Central memory CD4-positive, alpha-beta T cell (primary cell): ENCODE results near the gene MYF6.

ENCODE experiments used
- DNase-seq: peaks from one replicate; pipeline ENCODE4 v3.0.0; 2022

Gene MYF6

GRCh38 chr12:80708259-80708974 is 983 bp downstream of the MYF6 start:
- no peak for DNase-seq

GRCh38 chr12:80708975-80709328 is 1.5 kb downstream of the MYF6 start:
- no peak for DNase-seq

- no peak for DNase-seq
These were observed 2.6 kb downstream of the MYF6 start for GRCh38 chr12:80709811-80710726.

GRCh38 chr12:80710727-80711449 is 3.5 kb downstream of the MYF6 start:
- DNase-seq: no peak

GRCh38 chr12:80711866-80712265 is 4.4 kb downstream of the MYF6 start:
- DNase-seq: no peak

GRCh38 chr12:80712866-80713265 is 5.4 kb downstream of the MYF6 start:
- DNase-seq: no peak

GRCh38 chr12:80713419-80713818 is 6.0 kb downstream of the MYF6 start:
- DNase-seq: no peak

GRCh38 chr12:80714055-80714454 is 6.6 kb downstream of the MYF6 start:
- no peak for DNase-seq

- DNase-seq: no peak
These were observed 7.4 kb downstream of the MYF6 start for GRCh38 chr12:80714846-80715245.

GRCh38 chr12:80715713-80716249 is 8.3 kb downstream of the MYF6 start:
- no peak for DNase-seq

- no peak for DNase-seq
These were observed 9.4 kb downstream of the MYF6 start, which contains the start of gene MYF5 for GRCh38 chr12:80716696-80717469. Gene MYF5, plus strand, starts transcription at chr12:80716912. Its CDS starts 152 bp downstream, at chr12:80717064.

- DNase-seq: no peak
These were observed 10.4 kb downstream of the MYF6 start for GRCh38 chr12:80717856-80718255.

GRCh38 chr12:80720516-80720915 is 13.1 kb downstream of the MYF6 start:
- DNase-seq: no peak

- DNase-seq: no peak
These were observed 13.9 kb downstream of the MYF6 start for GRCh38 chr12:80721326-80721725.

- DNase-seq: no peak
These were observed 38.5 kb downstream of the MYF6 start for GRCh38 chr12:80745851-80746505.

- DNase-seq: no peak
These were observed 40.4 kb downstream of the MYF6 start for GRCh38 chr12:80747800-80748199.

GRCh38 chr12:80749456-80749855 is 42.0 kb downstream of the MYF6 start:
- no peak for DNase-seq

- no peak for DNase-seq
These were observed 45.0 kb downstream of the MYF6 start for GRCh38 chr12:80752464-80752863.

- DNase-seq: no peak
These were observed 46.8 kb downstream of the MYF6 start for GRCh38 chr12:80754274-80754673.

- no peak for DNase-seq
These were observed 49.4 kb downstream of the MYF6 start for GRCh38 chr12:80756875-80757274.
